BJ (cell line): ENCODE measurements around the gene CUL1. TPM values are rescaled to one million over a fixed set of nuclear protein-coding genes. Genes with fewer than 3 reads are reported as not detected.
A peak's percentile ranks its signal among the peaks of the same experiment; 100 is the strongest.

Experiments used
- CTCF ChIA-PET: fragments of 350-600 bp; formaldehyde crosslinking; extraction: SDS; loops from one replicate; lab custom pipeline; 2021; ENCODE audit warnings: antibody characterized with exemption, inconsistent platforms; lab: Yijun Ruan, JAX
- POLR2A ChIA-PET: fragments of 300-600 bp; sonication (Branson Sonifier 250); formaldehyde crosslinking; extraction: SDS; loops from one replicate; lab custom pipeline; 2021; ENCODE audit warnings: antibody characterized with exemption; lab: Charles Lee
- DNase-seq: peaks from one replicate; pipeline ENCODE4 v3.0.0-alpha.2; 2011; ENCODE audit warnings: low read depth
- H3K27me3 ChIP-seq: 2 replicates; pipeline ENCODE4 v1.6.0; 2011; ENCODE audit warnings: low read length; ENCODE audit not compliant: control insufficient read depth, insufficient read depth
- H3K36me3 ChIP-seq: 2 replicates; pipeline ENCODE4 v1.5.1; 2011; ENCODE audit warnings: low read length; ENCODE audit not compliant: control insufficient read depth, insufficient read depth
- H3K4me3 ChIP-seq: 2 replicates; pipeline ENCODE4 v1.5.1; 2011; ENCODE audit warnings: low read depth, mild to moderate bottlenecking, control low read depth, low read length
- CTCF ChIP-seq: IDR thresholded peaks from 2 replicates; pipeline ENCODE4 v1.5.1; 2011; ENCODE audit warnings: low read depth, mild to moderate bottlenecking, control low read depth, inconsistent platforms, low read length, moderate library complexity; ENCODE audit not compliant: insufficient read depth
- polyA plus RNA-seq: library from polyadenylated mRNA; depleted of rRNA; stranded (reverse); fragments of >200 nt; gene quantifications from 2 replicates; pipeline ENCODE4 v1.2.3, GENCODE V29; 2011

CUL1 gene
- polyA plus RNA-seq, 1 experiment = 38.6 TPM

- TF ChIP-seq CTCF = no peak
- ChIA-PET CTCF (no interaction called here), POLR2A (no interaction called here)
- H3K36me3 ChIP-seq = peaks cover 7% of the 10 kb centered on the region
- DNase-seq = no peak
- H3K4me3 ChIP-seq = no peak overlapping the region
- H3K27me3 ChIP-seq = no peaks in the 10 kb centered on the region
These were observed 116.9 kb downstream of the CUL1 start for GRCh38 chr7:148815612-148816011.

GRCh38 chr7:148819697-148820360 is 121.1 kb downstream of the CUL1 start:
- peak; percentile 9 for DNase-seq
- CTCF ChIA-PET = interaction anchor here (0.6 to 2.0 kb wide), 4 partner anchors 16 to 254 kb away, joined by 3 to 4 read pairs (median 3); no protein-coding TSS in a partner anchor

GRCh38 chr7:148821422-148821821 is 122.7 kb downstream of the CUL1 start:
- H3K27me3 ChIP-seq = no peaks in the 10 kb centered on the region
- POLR2A ChIA-PET = no interaction called here
- H3K4me3 ChIP-seq = no peak overlapping the region
- TF ChIP-seq CTCF = no peak
- H3K36me3 ChIP-seq = no peaks in the 10 kb centered on the region; the same call in 1 of the 2 replicates
- CTCF ChIA-PET = interaction anchor here (1.4 to 2.1 kb wide), 3 partner anchors 11 to 256 kb away, joined by 3 to 6 read pairs (median 4); no protein-coding TSS in a partner anchor
- DNase-seq = no peak

More at GRCh38 chr7:148819697-148820360, 121.1 kb downstream of the CUL1 start:
- POLR2A ChIA-PET = no interaction called here
- TF ChIP-seq CTCF = no peak
- Histone ChIP-seq H3K27me3 (no peaks in the 10 kb centered on the region), H3K4me3 (no peak overlapping the region), H3K36me3 (peaks cover 4% of the 10 kb centered on the region)

GRCh38 chr7:148824864-148825263 is 126.2 kb downstream of the CUL1 start:
- ChIA-PET POLR2A (no interaction called here), CTCF (no interaction called here)
- Histone ChIP-seq H3K4me3 (no peak overlapping the region), H3K27me3 (no peaks in the 10 kb centered on the region), H3K36me3 (no peaks in the 10 kb centered on the region; the same call in 1 of the 2 replicates)
- DNase-seq = no peak
- TF ChIP-seq CTCF = no peak

- TF ChIP-seq CTCF = no peak
- ChIA-PET CTCF (no interaction called here), POLR2A (no interaction called here)
- no peak for DNase-seq
- no peak overlapping the region for H3K4me3 ChIP-seq
- no peaks in the 10 kb centered on the region for H3K27me3 ChIP-seq
- H3K36me3 ChIP-seq = no peaks in the 10 kb centered on the region; the same call in 1 of the 2 replicates
These were observed 126.6 kb downstream of the CUL1 start for GRCh38 chr7:148825338-148825737.
